ENCODE data around the gene CCDC172.

- no peak for TF ChIP-seq CTCF (IDR thresholded peaks at IDR 0.05; ENCODE audit: insufficient read depth, low read depth, low read length)
- TF ChIP-seq EZH2 (IDR thresholded peaks at IDR 0.05; ENCODE audit: insufficient read depth, low read length), result no peak
Measured at GRCh38 chr10:116336866-116337265, 12.6 kb downstream of the CCDC172 start.

Measured in astrocyte (in vitro differentiated cells and primary cell).